ENCODE results near the gene TMSB4X. TPM values are rescaled to one million over a fixed set of nuclear protein-coding genes. Genes with fewer than 3 reads are reported as not detected.
A peak's percentile ranks its signal among the peaks of the same experiment; 100 is the strongest.

TMSB4X gene
- total RNA-seq, 2 donors from 2014 or later: 3,844 to 4,288 TPM

GRCh38 chrX:12955882-12956703 is 18.8 kb upstream of the TMSB4X start:
- DNase-seq: peak; percentile 68
- no peak overlapping the region for H3K4me3 ChIP-seq
- H3K9ac ChIP-seq (ENCODE audit: low read depth in 2 of 2, low read length in 2 of 2): peak overlapping the region in 1 of 2 donors; percentile 68

GRCh38 chrX:12956704-12957534 is 18.0 kb upstream of the TMSB4X start:
- DNase-seq: peak; percentile 50
- H3K9ac ChIP-seq (ENCODE audit: low read depth in 2 of 2, low read length in 2 of 2): peak overlapping the region in 1 of 2 donors; percentile 68
- no peaks in the 10 kb centered on the region for H3K36me3 ChIP-seq
- H3K9me3 ChIP-seq: no peaks in the 10 kb centered on the region
- H3K27me3 ChIP-seq: no peaks in the 10 kb centered on the region
- TF ChIP-seq, protein P1, sequence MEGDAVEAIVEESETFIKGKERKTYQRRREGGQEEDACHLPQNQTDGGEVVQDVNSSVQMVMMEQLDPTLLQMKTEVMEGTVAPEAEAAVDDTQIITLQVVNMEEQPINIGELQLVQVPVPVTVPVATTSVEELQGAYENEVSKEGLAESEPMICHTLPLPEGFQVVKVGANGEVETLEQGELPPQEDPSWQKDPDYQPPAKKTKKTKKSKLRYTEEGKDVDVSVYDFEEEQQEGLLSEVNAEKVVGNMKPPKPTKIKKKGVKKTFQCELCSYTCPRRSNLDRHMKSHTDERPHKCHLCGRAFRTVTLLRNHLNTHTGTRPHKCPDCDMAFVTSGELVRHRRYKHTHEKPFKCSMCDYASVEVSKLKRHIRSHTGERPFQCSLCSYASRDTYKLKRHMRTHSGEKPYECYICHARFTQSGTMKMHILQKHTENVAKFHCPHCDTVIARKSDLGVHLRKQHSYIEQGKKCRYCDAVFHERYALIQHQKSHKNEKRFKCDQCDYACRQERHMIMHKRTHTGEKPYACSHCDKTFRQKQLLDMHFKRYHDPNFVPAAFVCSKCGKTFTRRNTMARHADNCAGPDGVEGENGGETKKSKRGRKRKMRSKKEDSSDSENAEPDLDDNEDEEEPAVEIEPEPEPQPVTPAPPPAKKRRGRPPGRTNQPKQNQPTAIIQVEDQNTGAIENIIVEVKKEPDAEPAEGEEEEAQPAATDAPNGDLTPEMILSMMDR (IDR thresholded peaks at IDR 0.05): no peak
- H3K4me1 ChIP-seq: no peaks in the 10 kb centered on the region
- peak overlapping the region; percentile 64 for H3K27ac ChIP-seq
- intact Hi-C loops (cut with DNase I): no loop called here
- H3K4me3 ChIP-seq: no peak overlapping the region

More at GRCh38 chrX:12955882-12956703, 18.8 kb upstream of the TMSB4X start:
- Histone ChIP-seq H3K27ac (peak overlapping the region; percentile 64), H3K4me1 (no peaks in the 10 kb centered on the region), H3K9me3 (no peaks in the 10 kb centered on the region), H3K27me3 (no peaks in the 10 kb centered on the region), H3K36me3 (no peaks in the 10 kb centered on the region)
- TF ChIP-seq, protein P1 (IDR thresholded peaks at IDR 0.05): no peak
- intact Hi-C loops (cut with DNase I): no loop called here

- Histone ChIP-seq H3K4me1 (no peaks in the 10 kb centered on the region), H3K27me3 (no peaks in the 10 kb centered on the region), H3K9ac (ENCODE audit: low read depth in 2 of 2, low read length in 2 of 2) (no peak overlapping the region), H3K4me3 (no peak overlapping the region), H3K9me3 (no peaks in the 10 kb centered on the region), H3K27ac (peak overlapping the region; percentile 64), H3K36me3 (no peaks in the 10 kb centered on the region)
- TF ChIP-seq, protein P1 (IDR thresholded peaks at IDR 0.05): no peak
- no peak for DNase-seq
- intact Hi-C loops (cut with DNase I): no loop called here
Measured at GRCh38 chrX:12958059-12958458, 16.9 kb upstream of the TMSB4X start.

DNA sequence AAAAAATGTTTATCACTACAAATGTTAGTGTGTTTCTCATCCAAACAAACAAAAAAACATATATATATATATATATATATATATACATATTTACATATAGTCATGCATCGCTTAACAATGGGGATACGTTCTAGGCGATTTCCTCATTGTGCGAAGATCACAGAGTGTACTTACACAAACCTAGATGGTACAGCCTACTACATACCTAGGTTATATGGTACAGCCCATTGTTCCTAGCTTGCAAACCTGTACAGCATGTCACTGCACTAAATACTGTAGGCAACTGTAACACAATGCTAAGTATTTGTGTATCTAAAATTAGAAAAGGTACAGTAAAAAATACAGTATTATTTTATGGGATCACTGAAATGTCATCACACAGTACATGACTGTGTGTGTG is 16.4 kb upstream of the TMSB4X start:
- peak overlapping the region; percentile 64 for H3K27ac ChIP-seq
- H3K9me3 ChIP-seq: no peaks in the 10 kb centered on the region
- H3K36me3 ChIP-seq: no peaks in the 10 kb centered on the region
- H3K27me3 ChIP-seq: no peaks in the 10 kb centered on the region
- H3K4me3 ChIP-seq: no peak overlapping the region
- H3K9ac ChIP-seq (ENCODE audit: low read depth in 2 of 2, low read length in 2 of 2): no peak overlapping the region
- H3K4me1 ChIP-seq: no peaks in the 10 kb centered on the region
- intact Hi-C loops (cut with DNase I): no loop called here
- TF ChIP-seq, protein P1 (IDR thresholded peaks at IDR 0.05): no peak
- DNase-seq: no peak

DNA sequence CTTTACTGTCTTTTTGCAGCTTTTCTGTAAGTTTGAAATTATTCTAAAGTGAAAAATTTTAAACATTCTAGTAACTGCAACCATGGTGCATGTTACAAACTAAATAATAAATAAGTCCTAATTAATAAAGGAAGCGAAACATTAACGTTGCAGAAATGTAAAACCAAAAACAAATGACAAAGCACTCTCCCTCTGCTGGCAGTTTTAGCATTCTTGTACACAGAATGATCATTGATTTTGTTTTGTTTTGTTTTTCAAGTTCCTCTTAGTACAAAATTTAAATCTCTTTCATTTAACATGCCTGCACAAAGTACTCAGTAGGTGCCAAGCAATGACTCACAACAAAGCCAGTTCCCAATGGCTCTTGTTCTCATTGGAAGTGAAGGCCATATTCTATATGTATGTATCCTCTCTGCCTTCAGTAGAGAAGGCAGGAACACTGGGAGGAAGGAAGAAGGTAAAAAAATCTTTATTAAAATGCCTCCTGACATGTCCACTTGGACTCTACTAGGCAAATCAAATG is 13.7 kb upstream of the TMSB4X start:
- Histone ChIP-seq H3K9ac (ENCODE audit: low read depth in 2 of 2, low read length in 2 of 2) (no peak overlapping the region), H3K9me3 (no peaks in the 10 kb centered on the region), H3K27me3 (no peaks in the 10 kb centered on the region), H3K27ac (no peak overlapping the region), H3K36me3 (no peaks in the 10 kb centered on the region), H3K4me1 (no peaks in the 10 kb centered on the region), H3K4me3 (no peak overlapping the region)
- DNase-seq: no peak
- TF ChIP-seq, protein P1 (IDR thresholded peaks at IDR 0.05): no peak
- intact Hi-C loops (cut with DNase I): no loop called here

Measured in colonic mucosa (tissue), 4 donors.